DND-41 (cell line): ENCODE data around the gene MTA3.

Source experiments
- ATAC-seq: fragments of 200-7000 bp; cut with Tn5 transposase; 3 replicates; pipeline ENCODE4 v1.9.1; 2021; ENCODE audit warnings: low read depth; ENCODE audit not compliant: insufficient read depth
- DNase-seq: peaks from one replicate; pipeline ENCODE4 v3.0.0-alpha.2; 2020
- H2AFZ ChIP-seq: 2 replicates; pipeline ENCODE4 v1.6.0; 2012; ENCODE audit warnings: low read depth, low read length
- H3K27ac ChIP-seq: 2 replicates; pipeline ENCODE4 v1.5.1; 2012; ENCODE audit warnings: low read length, inconsistent platforms
- H3K27me3 ChIP-seq: fragments of 200-600 bp; sonication (generic); 2 replicates; pipeline ENCODE4 v1.6.0; 2012; ENCODE audit warnings: low read length, mild to moderate bottlenecking, inconsistent platforms; ENCODE audit not compliant: insufficient read depth, poor library complexity
- H3K36me3 ChIP-seq: 2 replicates; pipeline ENCODE4 v1.5.1; 2012; ENCODE audit warnings: low read length, inconsistent platforms; ENCODE audit not compliant: insufficient read depth
- H3K4me1 ChIP-seq: 2 replicates; pipeline ENCODE4 v1.5.1; 2012; ENCODE audit warnings: mild to moderate bottlenecking, low read length; ENCODE audit not compliant: insufficient read depth
- H3K4me2 ChIP-seq: 2 replicates; pipeline ENCODE4 v1.6.0; 2012; ENCODE audit warnings: mild to moderate bottlenecking, moderate library complexity, low read length, inconsistent platforms; ENCODE audit not compliant: insufficient read depth
- H3K4me3 ChIP-seq, 2 experiments: fragments of 200-600 bp in 1 of 2; shearing (Covaris generic) in 1 of 2; 2 replicates each; pipeline ENCODE4 v1.5.1; 2012 to 2016; ENCODE audit warnings: inconsistent platforms in 2 of 2, low read length in 2 of 2, mild to moderate bottlenecking in 2 of 2, low read depth in 1 of 2, moderate library complexity in 1 of 2
- H3K79me2 ChIP-seq: 2 replicates; pipeline ENCODE4 v1.6.0; 2012; ENCODE audit warnings: low read length, inconsistent platforms; ENCODE audit not compliant: insufficient read depth
- H3K9ac ChIP-seq: 2 replicates; pipeline ENCODE4 v1.6.0; 2012; ENCODE audit warnings: low read depth, mild to moderate bottlenecking, inconsistent platforms, low read length, moderate library complexity
- H3K9me3 ChIP-seq: 2 replicates; pipeline ENCODE4 v1.5.1; 2012; ENCODE audit warnings: low read length, moderate library complexity, mild to moderate bottlenecking, inconsistent platforms; ENCODE audit not compliant: insufficient read depth, severe bottlenecking
- H4K20me1 ChIP-seq: 2 replicates; pipeline ENCODE4 v1.6.0; 2012; ENCODE audit warnings: low read length; ENCODE audit not compliant: insufficient read depth
- EZH2 ChIP-seq: IDR thresholded peaks from 3 replicates; pipeline ENCODE4 v1.6.1; 2012; ENCODE audit warnings: borderline replicate concordance, low read depth, mild to moderate bottlenecking, moderate library complexity, low read length, inconsistent platforms; ENCODE audit not compliant: severe bottlenecking
- TF ChIP-seq, protein P1 (sequence below): IDR thresholded peaks from 2 replicates; pipeline ENCODE4 v1.5.1; 2012; ENCODE audit warnings: borderline replicate concordance, low read length, moderate library complexity, mild to moderate bottlenecking; ENCODE audit not compliant: poor library complexity, severe bottlenecking; ENCODE audit errors: extremely low read depth

MTA3 gene

DNA sequence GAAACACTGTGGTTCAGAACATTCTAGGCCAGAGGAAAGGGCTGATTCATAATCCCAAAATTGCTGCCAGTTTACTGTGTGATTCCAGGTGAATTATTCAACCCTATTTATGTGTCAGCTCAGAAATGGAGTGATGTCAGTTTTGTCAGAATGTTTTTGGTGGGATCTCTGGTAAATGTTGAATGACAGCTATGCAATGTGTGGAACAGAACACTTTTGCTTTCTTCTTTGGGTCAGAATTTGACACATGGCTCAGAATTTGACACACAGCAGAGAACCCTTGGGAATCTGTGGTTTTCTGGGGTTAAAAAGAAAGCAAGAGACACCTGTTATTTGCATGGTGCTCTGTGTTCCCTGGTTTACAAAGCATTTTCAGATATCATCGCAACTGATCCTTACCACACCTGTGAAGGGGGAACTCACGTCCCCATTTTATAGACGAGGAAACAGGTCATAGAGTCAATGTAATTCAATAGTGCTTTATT, 1.6 kb upstream of the MTA3 start:
- no peaks in the 10 kb centered on the region for H3K9me3 ChIP-seq
- H3K9ac ChIP-seq, result peak overlapping the region; percentile 56
- peak overlapping the region; percentile 60 for H3K4me2 ChIP-seq
- H2AFZ ChIP-seq, result no peak overlapping the region
- peak overlapping the region; percentile 95 for H3K27ac ChIP-seq
- peaks cover 28% of the 10 kb centered on the region for H3K79me2 ChIP-seq
- H3K4me1 ChIP-seq, result peaks cover 47% of the 10 kb centered on the region
- ATAC-seq, result peak; percentile 70
- no peak overlapping the region for H3K4me3 ChIP-seq
- H3K36me3 ChIP-seq, result peaks cover 2% of the 10 kb centered on the region; the same call in 1 of the 2 replicates
- H4K20me1 ChIP-seq, result no peaks in the 10 kb centered on the region
- H3K27me3 ChIP-seq, result no peaks in the 10 kb centered on the region
- TF ChIP-seq, protein P1, sequence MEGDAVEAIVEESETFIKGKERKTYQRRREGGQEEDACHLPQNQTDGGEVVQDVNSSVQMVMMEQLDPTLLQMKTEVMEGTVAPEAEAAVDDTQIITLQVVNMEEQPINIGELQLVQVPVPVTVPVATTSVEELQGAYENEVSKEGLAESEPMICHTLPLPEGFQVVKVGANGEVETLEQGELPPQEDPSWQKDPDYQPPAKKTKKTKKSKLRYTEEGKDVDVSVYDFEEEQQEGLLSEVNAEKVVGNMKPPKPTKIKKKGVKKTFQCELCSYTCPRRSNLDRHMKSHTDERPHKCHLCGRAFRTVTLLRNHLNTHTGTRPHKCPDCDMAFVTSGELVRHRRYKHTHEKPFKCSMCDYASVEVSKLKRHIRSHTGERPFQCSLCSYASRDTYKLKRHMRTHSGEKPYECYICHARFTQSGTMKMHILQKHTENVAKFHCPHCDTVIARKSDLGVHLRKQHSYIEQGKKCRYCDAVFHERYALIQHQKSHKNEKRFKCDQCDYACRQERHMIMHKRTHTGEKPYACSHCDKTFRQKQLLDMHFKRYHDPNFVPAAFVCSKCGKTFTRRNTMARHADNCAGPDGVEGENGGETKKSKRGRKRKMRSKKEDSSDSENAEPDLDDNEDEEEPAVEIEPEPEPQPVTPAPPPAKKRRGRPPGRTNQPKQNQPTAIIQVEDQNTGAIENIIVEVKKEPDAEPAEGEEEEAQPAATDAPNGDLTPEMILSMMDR, result no peak
- no peak for TF ChIP-seq EZH2
- peak; percentile 66 for DNase-seq

DNA sequence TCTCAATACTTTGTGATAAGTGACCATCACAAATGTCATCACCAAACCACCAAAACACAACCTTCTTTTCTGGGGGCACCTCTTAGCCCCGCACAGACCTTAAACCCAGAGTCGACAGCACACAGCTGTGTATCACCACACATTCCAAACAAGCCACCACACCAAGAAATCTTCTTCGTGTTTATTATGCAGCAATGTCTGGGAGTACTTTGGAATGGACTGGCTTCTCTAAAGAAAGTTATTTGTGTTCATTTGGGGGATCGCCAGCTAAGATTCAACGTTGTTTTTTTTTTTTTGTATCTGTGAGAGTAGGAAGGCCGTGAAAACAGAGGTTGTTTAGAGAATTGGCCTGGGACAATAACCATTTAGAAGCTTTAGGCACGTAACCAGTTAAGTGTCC, 1.1 kb upstream of the MTA3 start:
- no peak for TF ChIP-seq EZH2
- TF ChIP-seq, protein P1, result no peak
- Histone ChIP-seq H3K79me2 (peaks cover 32% of the 10 kb centered on the region), H3K4me1 (peaks cover 47% of the 10 kb centered on the region), H3K4me2 (peak overlapping the region; percentile 60), H3K4me3 (peak overlapping the region in 1 of 2 experiments; percentile 51; a peak in 2 of 4 replicates), H3K36me3 (peaks cover 2% of the 10 kb centered on the region; the same call in 1 of the 2 replicates), H4K20me1 (no peaks in the 10 kb centered on the region), H2AFZ (peak overlapping the region; percentile 65), H3K27me3 (no peaks in the 10 kb centered on the region), H3K9me3 (no peaks in the 10 kb centered on the region), H3K27ac (peak overlapping the region; percentile 95), H3K9ac (peak overlapping the region; percentile 56)
- DNase-seq (peak; percentile 47), ATAC-seq (peak; percentile 47)

DNA sequence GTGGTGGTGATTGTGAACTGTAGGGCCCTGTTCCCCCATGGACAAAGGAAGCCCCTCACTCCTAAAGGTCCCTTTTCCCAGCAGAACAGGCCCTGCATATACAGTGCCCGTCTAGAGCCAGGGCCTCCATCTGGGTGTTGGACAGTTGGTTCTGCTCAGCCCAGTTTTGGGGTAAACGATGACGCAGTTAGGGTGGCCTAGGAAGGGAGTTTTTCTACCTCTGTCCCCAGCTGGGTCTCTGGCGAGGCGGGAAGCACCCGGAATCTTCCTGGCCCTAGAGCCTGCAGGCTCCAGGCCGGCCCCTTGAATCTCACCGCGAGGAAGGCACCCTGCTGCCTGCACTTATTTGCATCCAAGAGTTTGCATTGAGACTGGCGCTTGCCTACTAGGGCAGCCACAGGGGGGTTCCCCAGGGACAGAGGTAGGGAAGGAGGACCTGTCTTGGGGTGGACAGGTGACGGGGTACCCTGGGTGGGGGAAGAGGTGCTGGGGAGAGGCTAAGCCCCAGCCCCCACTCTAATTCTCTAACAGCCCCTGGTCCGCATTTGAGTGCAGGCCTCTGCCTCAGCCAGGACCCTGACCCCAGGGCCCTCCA, 529 bp upstream of the MTA3 start:
- no peaks in the 10 kb centered on the region for H4K20me1 ChIP-seq
- peak overlapping the region; percentile 60 for H3K4me2 ChIP-seq
- peaks cover 6% of the 10 kb centered on the region for H3K36me3 ChIP-seq
- DNase-seq (peak; percentile 55), ATAC-seq (peak; percentile 23; the same call in 2 of the 3 replicates)
- H2AFZ ChIP-seq, result peak overlapping the region; percentile 65
- peaks cover 52% of the 10 kb centered on the region for H3K4me1 ChIP-seq
- peak overlapping the region; percentile 56 for H3K9ac ChIP-seq
- peaks cover 37% of the 10 kb centered on the region for H3K79me2 ChIP-seq
- TF ChIP-seq, protein P1, result peak; percentile 4
- TF ChIP-seq EZH2, result no peak
- H3K9me3 ChIP-seq, result no peaks in the 10 kb centered on the region
- H3K27ac ChIP-seq, result peak overlapping the region; percentile 95
- no peaks in the 10 kb centered on the region for H3K27me3 ChIP-seq
- H3K4me3 ChIP-seq, result peak overlapping the region in 1 of 2 experiments; percentile 51; a peak in 2 of 4 replicates
